ENCODE results near the gene ZNF776.

GRCh38 chr19:57802269-57802668 lies 55.7 kb downstream of the ZNF776 start:
- TF ChIP-seq GATA2 (IDR thresholded peaks at IDR 0.05; ENCODE audit: low read depth, low read length) (no peak), GATA3 (IDR thresholded peaks at IDR 0.05; ENCODE audit: low read depth, low read length) (no peak)

Measured in SH-SY5Y (cell line).